ENCODE measurements around the gene RAB8A. TPM values are rescaled to one million over a fixed set of nuclear protein-coding genes. Genes with fewer than 3 reads are reported as not detected.
"Not testable (repeated sequence)": the region's sequence is repeated elsewhere in the genome, so short reads cannot be mapped to it uniquely, and the experiment has no call there.

RAB8A gene
- total RNA-seq, 8 experiments from 2014 or later: 14.2 to 54.5 (median 42.3) TPM

GRCh38 chr19:16087940-16088339, 23.7 kb upstream of the RAB8A start:
- in situ Hi-C loops (cut with MboI; ENCODE audit: low pct_unique_long_range_greater_than_20kb in 2 of 9, low sequenced_read_pairs in 9 of 9, unreplicated experiment in 9 of 9): no loop called here
- Histone ChIP-seq H3K4me3 (no peak overlapping the region), H3K4me1 (replicated peaks in 1 of 2) (no peaks in the 10 kb centered on the region), H3K27ac (no peak overlapping the region)
- ATAC-seq (replicated peaks in 6 of 8): peak in 1 of 8 experiments; percentile 1
- WGBS, 10 experiments: 67 to 100% (median 100%) methylated on average over 1 to 5 of the region's 12 CpGs; no CpG with 5 or more reads in 5 of the 10 experiments

DNA sequence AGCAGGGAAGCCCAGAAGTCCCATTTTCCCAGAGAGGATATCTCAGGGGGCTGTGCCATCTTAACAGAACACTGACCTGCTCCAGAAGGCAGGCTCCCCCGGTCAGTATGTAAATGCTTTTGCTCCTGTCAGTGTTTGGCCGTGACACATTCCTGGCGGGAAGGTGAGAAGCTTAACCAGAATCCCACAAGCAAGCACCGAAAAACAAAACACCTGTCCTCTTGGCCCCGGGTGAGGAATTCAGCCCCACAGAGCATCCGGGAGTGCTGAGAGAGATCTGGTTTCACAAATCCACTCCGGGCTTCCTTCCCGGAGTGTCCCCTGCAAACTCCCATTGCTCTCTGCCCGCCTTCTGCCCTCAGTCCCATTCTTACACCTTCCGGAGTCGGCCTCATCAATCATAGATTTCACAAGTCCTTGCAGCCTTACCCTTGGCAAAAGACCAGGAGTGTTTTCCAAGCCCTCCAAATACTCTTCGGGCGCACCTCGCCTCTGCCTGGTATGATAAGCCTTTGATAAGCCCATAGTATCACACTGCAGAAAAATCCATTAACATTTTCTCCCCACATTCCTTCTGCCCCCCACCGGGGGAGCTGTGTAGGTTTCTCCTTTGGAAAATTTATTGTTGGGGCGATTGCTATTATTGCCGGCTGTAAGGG, 23.2 kb upstream of the RAB8A start:
- whole genome bisulfite sequencing, 10 experiments: 42 to 96% (median 92%) methylated on average over 3 to 14 of the region's 17 CpGs; no CpG with 5 or more reads in 2 of the 10 experiments
- peak in 1 of 8 experiments; percentile 1 for ATAC-seq (replicated peaks in 6 of 8)
- H3K4me1 ChIP-seq (replicated peaks in 1 of 2): no peaks in the 10 kb centered on the region
- no peak overlapping the region for H3K4me3 ChIP-seq
- no peak overlapping the region for H3K27ac ChIP-seq
- in situ Hi-C loops (cut with MboI; ENCODE audit: low pct_unique_long_range_greater_than_20kb in 2 of 9, low sequenced_read_pairs in 9 of 9, unreplicated experiment in 9 of 9): no loop called here

- Histone ChIP-seq H3K27ac (no peak overlapping the region), H3K4me1 (replicated peaks in 1 of 2) (no peaks in the 10 kb centered on the region), H3K4me3 (no peak overlapping the region)
- ATAC-seq (replicated peaks in 6 of 8): no peak
- 74 to 100% (median 87%) methylated on average over 1 to 10 of the region's 10 CpGs for WGBS, 10 experiments
- in situ Hi-C loops (cut with MboI; ENCODE audit: low pct_unique_long_range_greater_than_20kb in 2 of 9, low sequenced_read_pairs in 9 of 9, unreplicated experiment in 9 of 9): no loop called here
Measured at GRCh38 chr19:16089010-16089846, 22.5 kb upstream of the RAB8A start.

GRCh38 chr19:16091546-16092475, 19.9 kb upstream of the RAB8A start:
- Histone ChIP-seq H3K4me1 (replicated peaks in 1 of 2) (no peaks in the 10 kb centered on the region), H3K4me3 (no peak overlapping the region), H3K27ac (no peak overlapping the region)
- ATAC-seq (replicated peaks in 6 of 8): no peak
- 87 to 100% (median 95%) methylated on average over 2 to 12 of the region's 13 CpGs; no CpG with 5 or more reads in 1 of the 10 experiments for WGBS, 10 experiments
- in situ Hi-C loops (cut with MboI; ENCODE audit: low pct_unique_long_range_greater_than_20kb in 2 of 9, low sequenced_read_pairs in 9 of 9, unreplicated experiment in 9 of 9): no loop called here

GRCh38 chr19:16094360-16095070, 17.2 kb upstream of the RAB8A start:
- Histone ChIP-seq H3K4me1 (replicated peaks in 1 of 2) (no peaks in the 10 kb centered on the region), H3K27ac (no peak overlapping the region), H3K4me3 (no peak overlapping the region)
- in situ Hi-C loops (cut with MboI; ENCODE audit: low pct_unique_long_range_greater_than_20kb in 2 of 9, low sequenced_read_pairs in 9 of 9, unreplicated experiment in 9 of 9): no loop called here
- no peak for ATAC-seq (replicated peaks in 6 of 8)
- 75 to 100% (median 97%) methylated on average over 1 to 8 of the region's 10 CpGs; no CpG with 5 or more reads in 1 of the 10 experiments for WGBS, 10 experiments

DNA sequence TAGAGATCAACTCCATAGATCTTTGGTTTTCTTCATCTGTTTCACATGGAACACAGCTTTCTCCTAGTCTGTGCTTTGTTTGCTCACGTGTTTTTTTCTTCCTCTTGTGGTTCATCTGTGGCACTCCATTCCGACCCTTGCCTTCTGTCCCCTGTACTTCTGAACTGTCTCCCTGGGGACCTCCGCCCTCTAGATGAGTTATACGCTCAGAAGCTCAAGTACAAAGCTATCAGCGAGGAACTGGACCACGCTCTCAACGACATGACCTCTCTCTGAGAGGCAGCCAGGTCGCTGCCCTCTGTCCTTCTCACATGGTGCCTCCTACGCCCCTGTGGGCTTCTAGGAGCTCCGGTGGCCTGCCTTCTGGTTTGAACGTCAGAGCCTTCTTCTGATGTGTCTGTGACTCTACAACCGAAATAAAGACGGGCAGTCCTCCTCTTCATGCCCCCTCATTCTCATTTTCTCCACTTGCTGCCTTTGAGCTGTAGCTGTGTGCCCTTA, 16.6 kb upstream of the RAB8A start:
- Histone ChIP-seq H3K4me3 (no peak overlapping the region), H3K27ac (no peak overlapping the region), H3K4me1 (replicated peaks in 1 of 2) (no peaks in the 10 kb centered on the region)
- ATAC-seq (replicated peaks in 6 of 8): no peak
- in situ Hi-C loops (cut with MboI; ENCODE audit: low pct_unique_long_range_greater_than_20kb in 2 of 9, low sequenced_read_pairs in 9 of 9, unreplicated experiment in 9 of 9): no loop called here
- WGBS, 10 experiments: 63 to 100% (median 88%) methylated on average over 3 to 9 of the region's 13 CpGs; no CpG with 5 or more reads in 3 of the 10 experiments

GRCh38 chr19:16096280-16096855, 15.3 kb upstream of the RAB8A start:
- no peak overlapping the region for H3K27ac ChIP-seq
- no peak for ATAC-seq (replicated peaks in 6 of 8)
- WGBS, 10 experiments: 70 to 100% (median 96%) methylated on average over 1 to 8 of the region's 10 CpGs; no CpG with 5 or more reads in 1 of the 10 experiments
- no peak overlapping the region for H3K4me3 ChIP-seq
- H3K4me1 ChIP-seq (replicated peaks in 1 of 2): no peaks in the 10 kb centered on the region
- in situ Hi-C loops (cut with MboI; ENCODE audit: low pct_unique_long_range_greater_than_20kb in 2 of 9, low sequenced_read_pairs in 9 of 9, unreplicated experiment in 9 of 9): no loop called here

- no peak for ATAC-seq (replicated peaks in 6 of 8)
- no peak overlapping the region for H3K4me3 ChIP-seq
- no peaks in the 10 kb centered on the region for H3K4me1 ChIP-seq (replicated peaks in 1 of 2)
- no peak overlapping the region for H3K27ac ChIP-seq
- WGBS, 10 experiments: 88 to 100% (median 99%) methylated on average over 1 to 6 of the region's 6 CpGs
- in situ Hi-C loops (cut with MboI; ENCODE audit: low pct_unique_long_range_greater_than_20kb in 2 of 9, low sequenced_read_pairs in 9 of 9, unreplicated experiment in 9 of 9): no loop called here
Measured at GRCh38 chr19:16098416-16098768, 13.3 kb upstream of the RAB8A start.

- in situ Hi-C loops (cut with MboI; ENCODE audit: low pct_unique_long_range_greater_than_20kb in 2 of 9, low sequenced_read_pairs in 9 of 9, unreplicated experiment in 9 of 9): no loop called here
- Histone ChIP-seq H3K27ac (no peak overlapping the region), H3K4me3 (no peak overlapping the region), H3K4me1 (replicated peaks in 1 of 2) (no peaks in the 10 kb centered on the region)
- WGBS, 10 experiments: 83 to 100% (median 89%) methylated on average over 1 to 4 of the region's 6 CpGs; no CpG with 5 or more reads in 3 of the 10 experiments
- ATAC-seq (replicated peaks in 6 of 8): no peak
Measured at GRCh38 chr19:16098821-16099220, 12.9 kb upstream of the RAB8A start.

DNA sequence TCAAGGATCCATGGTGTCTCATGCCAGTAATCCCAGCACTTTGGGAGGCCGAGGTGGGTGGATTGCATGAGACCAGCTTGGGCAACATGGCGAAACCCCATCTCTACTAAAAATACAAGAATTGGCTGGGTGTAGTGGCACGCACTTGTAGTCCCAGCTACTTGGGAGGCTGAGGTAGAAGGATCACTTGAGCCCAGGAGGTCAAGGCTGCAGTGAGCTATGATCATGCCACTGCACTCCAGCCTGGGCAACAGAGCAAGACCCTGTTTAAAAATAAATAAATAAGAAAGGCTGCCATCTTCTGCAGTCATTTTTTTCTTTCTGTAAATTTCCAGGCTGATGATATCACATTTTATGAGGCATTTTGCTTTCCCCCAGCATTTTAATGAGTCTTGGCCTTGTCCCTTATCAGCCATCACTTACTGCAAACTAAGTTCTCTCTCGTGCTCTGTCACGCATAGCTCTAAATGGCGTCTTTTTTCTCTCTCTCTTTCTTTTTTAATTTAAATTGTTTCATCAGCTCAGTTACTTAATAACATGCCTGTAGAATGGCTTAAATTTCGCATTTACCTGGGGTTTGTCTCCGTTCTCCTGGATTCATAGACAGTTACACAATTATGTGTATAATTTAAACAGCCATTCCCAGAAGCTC, 12.2 kb upstream of the RAB8A start:
- in situ Hi-C loops (cut with MboI; ENCODE audit: low pct_unique_long_range_greater_than_20kb in 2 of 9, low sequenced_read_pairs in 9 of 9, unreplicated experiment in 9 of 9); H3K4me3 ChIP-seq; H3K27ac ChIP-seq; ATAC-seq (replicated peaks in 6 of 8); H3K4me1 ChIP-seq (replicated peaks in 1 of 2): not testable (repeated sequence)
- 65 to 100% (median 96%) methylated on average over 2 to 8 of the region's 8 CpGs; no CpG with 5 or more reads in 1 of the 10 experiments for WGBS, 10 experiments

GRCh38 chr19:16100524-16100923, 11.2 kb upstream of the RAB8A start:
- no peaks in the 10 kb centered on the region for H3K4me1 ChIP-seq (replicated peaks in 1 of 2)
- in situ Hi-C loops (cut with MboI; ENCODE audit: low pct_unique_long_range_greater_than_20kb in 2 of 9, low sequenced_read_pairs in 9 of 9, unreplicated experiment in 9 of 9): no loop called here
- 83 to 100% (median 100%) methylated on average over 1 to 4 of the region's 4 CpGs; no CpG with 5 or more reads in 5 of the 10 experiments for WGBS, 10 experiments
- no peak overlapping the region for H3K4me3 ChIP-seq
- H3K27ac ChIP-seq: no peak overlapping the region
- no peak for ATAC-seq (replicated peaks in 6 of 8)
